RCC 7860 (cell line): ENCODE measurements around the gene SDHB.

ENCODE experiments used
- DNase-seq: peaks from one replicate; pipeline ENCODE4 v3.0.0-alpha.2; 2015; ENCODE audit warnings: low spot score
- FAIRE-seq: peaks from 2 replicates; lab custom pipeline; 2012; peaks lifted over from hg19 to GRCh38; lab: Jason Lieb, UNC

The SDHB gene

DNA sequence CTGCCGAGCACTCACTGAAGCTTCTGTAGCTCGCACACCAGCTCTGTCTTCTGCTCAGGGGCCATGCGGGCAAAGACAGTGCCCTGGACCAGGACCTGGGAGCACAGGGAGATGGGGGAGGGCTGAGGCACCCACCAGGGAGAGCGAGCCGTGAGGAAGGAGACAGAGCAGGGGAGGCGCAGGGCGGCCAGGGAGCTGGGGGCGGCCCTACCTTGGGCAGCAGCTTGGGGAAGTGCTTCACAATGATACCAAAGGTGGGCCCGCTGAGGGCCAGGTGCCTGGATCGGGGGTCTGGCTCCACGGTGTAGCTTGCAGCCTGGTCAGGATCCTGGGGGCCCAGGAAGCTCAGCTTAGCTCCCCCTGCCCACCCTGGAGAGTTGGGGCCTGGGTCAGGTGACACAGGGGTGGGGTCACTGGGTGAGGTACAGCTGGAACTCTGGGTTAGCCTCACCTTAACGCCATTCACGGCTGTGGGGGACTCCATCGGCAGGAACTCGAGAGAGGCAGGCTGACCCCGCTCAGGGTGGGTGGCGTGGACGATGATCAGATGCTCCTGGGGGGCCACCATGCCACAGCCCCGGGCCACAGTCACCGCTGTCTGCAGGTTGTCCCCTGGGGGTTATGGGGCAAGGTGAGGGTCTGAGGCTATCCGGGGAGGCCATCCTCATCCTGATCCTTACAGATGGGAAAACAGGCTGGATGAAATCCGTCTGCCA lies 64.0 kb downstream of the SDHB start:
- no peak for FAIRE-seq
- no peak for DNase-seq

DNA sequence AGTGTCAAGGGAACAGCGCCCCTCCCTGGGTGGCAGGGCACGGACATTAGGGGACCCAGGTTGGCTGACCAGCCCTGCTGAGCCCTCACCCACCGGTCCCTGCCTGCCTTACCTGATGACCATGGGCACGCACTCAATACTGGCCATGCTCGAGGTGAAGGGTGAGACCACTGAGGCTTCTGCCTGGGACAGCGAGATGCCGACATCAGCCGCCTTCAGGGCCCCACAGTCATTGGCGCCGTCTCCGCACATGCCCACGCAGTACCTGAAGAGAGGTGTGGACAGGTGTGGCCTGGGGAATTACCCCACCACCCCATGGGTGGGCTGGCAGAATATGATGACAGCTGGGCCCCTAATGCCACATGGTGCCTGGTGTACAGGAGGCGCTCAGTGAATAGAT lies 65.6 kb downstream of the SDHB start:
- no peak for FAIRE-seq
- no peak for DNase-seq

DNA sequence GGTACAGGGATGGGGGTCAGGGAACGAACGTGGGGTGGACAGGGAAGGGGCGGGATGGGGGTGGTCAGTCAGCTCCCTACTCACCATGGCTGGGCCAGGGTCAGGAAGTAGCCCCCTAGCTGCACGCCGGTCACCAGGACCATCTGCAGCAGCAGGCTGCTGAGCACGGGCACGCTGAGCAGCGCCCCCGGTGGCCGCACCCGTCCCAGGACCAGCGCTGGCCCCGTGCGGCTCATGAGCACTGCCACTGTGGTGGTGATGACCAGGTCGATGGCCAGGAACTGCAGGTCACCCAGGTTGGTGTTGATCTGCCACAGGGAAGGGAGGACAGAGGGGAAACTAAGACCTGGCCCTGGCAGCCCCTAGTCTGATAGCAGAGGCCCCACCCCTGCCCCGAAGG lies 66.9 kb downstream of the SDHB start:
- no peak for DNase-seq
- no peak for FAIRE-seq

DNA sequence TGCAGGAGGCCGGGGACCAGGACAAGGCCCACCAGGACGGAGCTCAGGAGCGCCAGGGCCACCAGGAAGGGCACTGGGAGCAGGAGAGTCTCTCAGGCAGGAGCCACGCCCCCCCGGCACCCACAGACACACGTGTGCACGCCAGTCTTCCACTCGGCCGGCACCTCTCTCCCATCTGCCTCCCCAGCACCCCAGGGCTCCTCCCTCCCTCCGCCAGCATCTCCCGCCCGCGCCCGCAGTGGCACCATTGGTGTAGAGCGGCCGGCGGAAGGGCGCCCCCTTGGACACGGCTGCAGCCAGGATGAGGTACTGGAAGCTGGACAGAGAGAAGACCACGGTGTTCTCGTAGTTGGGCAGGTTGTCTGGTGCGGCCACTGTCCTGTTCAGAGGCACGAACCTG lies 67.3 kb downstream of the SDHB start:
- DNase-seq (no peak), FAIRE-seq (no peak)

DNA sequence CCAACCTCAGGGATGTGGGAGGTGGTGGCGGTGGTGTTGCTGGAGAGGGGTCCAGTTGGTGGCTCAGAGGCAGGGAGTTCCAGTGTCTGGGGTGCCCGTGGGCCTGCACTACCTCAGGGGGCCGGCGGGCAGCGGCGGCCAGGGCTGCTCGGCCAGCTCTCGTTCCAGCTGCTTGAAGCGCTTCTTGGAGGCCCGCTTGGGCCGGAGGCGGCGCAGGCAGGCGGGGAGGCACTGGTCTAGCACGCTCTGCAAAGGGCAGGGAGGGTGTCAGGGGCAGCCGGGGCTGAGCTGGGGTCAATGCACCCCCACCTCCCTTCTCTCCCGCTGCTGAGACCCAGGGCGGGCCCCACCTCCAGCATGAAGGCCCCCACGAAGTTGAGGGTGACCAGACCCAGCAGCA lies 67.7 kb downstream of the SDHB start:
- FAIRE-seq = no peak

DNA sequence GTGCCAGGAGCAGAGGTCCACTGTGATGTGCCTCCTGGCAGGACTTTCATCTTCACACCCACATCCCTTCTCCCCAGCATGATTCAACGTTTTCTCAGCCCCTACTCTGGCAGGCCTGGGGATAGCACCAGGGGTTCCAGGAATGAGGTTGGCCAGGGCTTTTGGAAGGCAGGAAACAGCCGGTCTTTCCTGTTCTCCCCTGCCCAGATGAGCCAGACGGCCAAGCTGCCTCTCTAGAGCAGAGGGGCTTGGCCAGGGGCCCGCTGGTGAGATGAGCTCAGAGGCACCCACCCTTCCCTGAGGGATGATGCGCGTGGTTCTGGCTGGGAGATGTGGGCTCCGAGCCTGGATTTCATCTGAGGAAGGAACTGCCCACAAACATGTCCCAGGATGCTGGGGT lies 69.1 kb downstream of the SDHB start:
- FAIRE-seq = no peak
- peak; percentile 60 for DNase-seq

More for the DNA sequence above, 67.7 kb downstream of the SDHB start:
- no peak for DNase-seq

DNA sequence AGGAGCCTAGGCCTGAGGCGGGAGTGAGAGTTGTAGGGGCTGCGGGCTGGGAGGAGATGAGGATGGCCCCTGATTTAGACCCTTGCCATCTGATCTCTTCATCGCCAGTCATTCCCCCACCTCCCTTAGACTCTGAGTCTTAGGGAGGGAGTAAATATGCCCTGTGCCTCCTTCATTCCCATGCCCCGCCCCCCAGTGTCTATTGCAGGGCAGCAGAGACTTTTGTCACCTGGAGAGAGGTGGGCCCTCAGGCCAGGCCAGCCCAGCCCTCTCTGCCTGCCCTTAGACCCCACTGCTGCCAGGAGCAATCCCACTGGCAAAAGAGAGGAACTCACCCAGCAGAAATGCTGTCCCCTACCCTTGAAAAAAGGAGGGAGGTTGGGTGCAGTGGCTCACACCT lies 70.2 kb downstream of the SDHB start:
- no peak for DNase-seq

DNA sequence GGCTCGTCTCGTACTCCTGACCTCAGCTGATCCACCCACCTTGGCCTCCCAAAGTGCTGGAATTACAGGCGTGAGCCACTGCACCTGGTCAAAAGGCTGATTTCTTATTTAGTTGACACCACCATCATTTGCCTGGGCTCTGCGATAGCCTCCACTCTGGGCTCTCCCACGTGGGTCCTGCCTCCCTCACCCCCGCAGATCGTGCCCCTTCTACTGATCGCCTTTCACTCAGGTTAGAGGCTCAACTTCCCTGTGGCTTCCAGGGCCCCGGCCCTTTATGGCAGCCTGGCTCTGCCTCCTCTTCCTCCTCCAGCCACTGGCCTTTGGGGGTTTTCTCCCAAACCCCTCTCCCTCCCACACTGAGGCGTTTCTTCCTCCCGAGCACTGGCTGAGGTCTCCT lies 70.9 kb downstream of the SDHB start:
- FAIRE-seq = no peak

More for the DNA sequence above, 70.2 kb downstream of the SDHB start:
- FAIRE-seq = no peak

DNA sequence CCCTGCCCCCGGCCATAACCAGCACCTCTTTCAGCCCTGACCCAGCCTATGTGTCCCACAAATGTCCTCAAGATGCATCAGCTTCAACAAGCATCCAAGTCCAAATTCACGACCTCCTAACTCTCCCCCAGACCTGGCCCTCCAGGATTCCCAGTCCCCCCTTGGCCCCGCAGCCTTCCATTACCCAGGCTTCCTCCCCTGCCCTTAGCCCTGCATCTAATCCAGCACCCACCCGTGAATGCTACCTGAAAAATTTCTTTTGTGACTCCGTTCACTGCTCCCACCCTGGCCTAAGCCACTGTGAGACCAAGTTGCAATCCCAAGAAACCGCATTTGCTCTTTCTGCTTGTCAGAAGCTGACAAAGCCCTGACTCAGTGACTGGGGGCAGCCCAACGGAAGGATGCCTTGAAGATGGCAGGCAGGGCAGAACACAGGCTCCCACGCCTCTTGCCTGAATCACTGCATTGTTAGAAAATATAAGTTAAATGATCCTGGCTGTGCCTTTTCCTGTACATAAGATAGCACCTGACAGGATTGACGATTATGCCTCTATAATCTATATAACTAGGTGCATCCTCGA lies 72.5 kb downstream of the SDHB start:
- FAIRE-seq (peak; percentile 93), DNase-seq (peak; percentile 88)

More for the DNA sequence above, 70.9 kb downstream of the SDHB start:
- no peak for DNase-seq

DNA sequence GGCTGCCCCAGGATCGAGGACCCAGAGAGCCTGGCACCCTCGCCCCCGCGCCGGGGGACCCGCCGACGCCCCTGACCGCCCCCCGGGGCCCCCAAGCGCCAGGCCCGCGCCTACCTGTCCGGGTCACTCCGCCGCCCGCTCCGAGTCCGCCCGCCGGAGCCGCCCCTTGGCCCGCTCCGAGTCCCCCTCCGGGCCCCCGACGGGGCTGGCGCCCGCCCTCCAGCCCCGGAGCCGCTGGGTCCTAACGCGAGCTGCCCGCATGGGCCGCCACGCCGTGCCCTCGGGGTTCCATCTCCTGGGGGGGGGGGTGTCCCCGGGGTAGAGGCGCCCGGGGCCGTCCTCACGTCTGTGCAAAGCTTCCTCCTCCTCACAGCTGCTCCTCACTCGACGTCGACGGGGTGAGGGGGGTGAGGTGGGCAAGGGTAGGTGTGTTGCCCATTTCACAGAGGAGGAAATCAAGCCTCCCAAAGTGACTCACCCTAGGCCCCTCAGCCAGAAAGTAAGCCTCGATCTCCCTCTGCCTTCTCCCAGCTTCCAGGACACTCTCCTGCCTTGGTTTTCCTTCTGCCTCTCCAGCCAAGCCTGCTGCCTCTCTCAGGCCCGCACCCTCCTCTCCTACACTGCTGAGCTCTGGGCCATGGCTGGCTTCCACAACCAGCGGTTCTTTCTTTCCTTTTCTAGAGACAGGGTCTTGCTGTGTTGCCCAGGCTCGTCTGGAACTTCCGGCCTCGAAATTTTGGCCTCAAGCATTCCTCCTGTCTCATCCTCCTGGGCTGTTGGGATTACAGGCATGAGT lies 73.2 kb downstream of the SDHB start, which contains the start of gene MFAP2:
TSS of gene MFAP2 (minus strand) at position 148 of the 796 bp plus-strand sequence. CDS start 2,347 bp downstream, outside the sequence.
- no peak for FAIRE-seq
- DNase-seq = no peak

DNA sequence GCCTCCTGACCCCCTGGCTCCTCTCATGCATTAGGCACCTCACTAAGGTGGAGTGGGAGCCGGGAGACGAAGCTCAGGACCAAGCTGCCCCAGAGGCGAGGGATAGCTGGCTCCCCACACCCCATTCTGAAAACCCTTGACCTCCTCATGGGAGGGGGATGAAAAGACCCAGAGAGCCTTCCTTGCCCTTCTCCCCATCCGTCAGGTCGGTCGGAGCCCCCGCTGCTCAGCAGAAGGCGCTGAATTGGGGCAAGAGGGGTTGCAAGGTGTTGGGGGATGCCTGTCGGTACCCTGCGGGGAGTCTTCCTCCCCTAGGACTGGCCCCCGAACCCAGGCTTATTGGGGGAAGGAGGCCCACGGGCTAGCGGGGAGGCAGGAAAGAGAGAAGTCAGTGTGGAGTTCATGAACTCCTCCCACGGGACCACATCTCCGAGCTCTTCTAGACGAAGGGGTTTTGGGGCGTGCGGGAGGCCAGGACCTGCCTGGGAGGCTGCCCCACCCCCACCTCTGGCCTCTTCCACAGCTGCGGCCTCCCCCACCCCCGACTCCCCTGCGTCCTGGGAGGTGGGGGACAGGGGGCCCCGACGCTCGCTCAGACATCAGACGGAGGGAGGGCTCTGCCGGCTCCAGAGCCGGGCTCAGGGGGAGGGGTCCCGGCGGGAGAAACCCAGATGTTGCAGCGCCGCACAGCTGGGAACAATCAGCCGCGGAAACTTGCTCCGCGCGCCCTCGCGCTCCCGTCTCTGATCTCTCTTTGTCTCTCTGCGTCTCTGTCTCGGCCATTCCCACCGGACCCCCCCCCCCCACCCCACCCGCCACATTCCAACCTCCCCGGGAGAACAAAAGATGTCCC lies 74.1 kb downstream of the SDHB start:
- no peak for DNase-seq
- no peak for FAIRE-seq

DNA sequence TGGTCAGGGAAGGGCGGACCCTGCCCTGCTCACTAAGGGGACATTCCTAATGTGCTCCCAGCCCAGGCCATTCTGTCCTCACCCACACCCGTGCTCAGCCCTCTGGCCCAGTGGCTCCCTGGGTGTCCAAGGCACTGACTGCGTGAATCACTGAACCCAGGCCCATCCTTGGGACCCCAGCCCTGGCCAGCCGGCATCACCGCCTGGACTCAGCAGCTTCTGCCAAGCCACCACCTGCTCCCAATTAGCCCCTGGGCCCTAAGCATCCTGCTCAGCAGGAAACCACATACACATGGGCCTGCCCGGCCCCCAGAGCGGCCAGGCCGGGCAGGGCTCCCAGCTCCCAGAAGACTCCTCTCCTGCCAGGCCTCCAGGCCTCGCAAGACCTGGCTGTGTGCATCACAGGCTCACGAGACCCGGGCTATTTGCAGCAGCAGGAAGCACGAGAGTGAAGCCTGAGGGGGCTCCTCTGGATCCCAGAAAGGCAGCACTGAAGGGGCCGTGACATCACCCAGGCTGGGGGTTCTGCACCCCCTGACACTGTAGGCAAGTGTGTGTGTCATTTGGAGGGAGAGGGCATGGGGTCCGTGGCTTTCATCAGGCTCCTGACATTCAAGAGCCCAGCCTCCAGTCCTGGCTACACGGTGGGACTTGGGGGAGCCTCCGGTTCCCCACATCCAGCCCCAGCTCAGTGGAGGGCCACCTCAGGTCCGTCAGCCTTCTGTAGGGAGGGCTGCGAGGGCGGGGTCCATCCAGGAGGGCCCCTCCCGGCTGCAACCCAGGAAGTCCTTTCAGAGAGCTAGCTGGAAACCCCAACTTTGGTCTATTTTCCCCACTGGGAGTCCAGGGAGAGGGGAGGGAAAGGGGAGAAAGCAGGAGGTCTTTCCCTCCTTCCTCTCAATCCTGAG lies 75.0 kb downstream of the SDHB start:
- DNase-seq (no peak), FAIRE-seq (no peak)

DNA sequence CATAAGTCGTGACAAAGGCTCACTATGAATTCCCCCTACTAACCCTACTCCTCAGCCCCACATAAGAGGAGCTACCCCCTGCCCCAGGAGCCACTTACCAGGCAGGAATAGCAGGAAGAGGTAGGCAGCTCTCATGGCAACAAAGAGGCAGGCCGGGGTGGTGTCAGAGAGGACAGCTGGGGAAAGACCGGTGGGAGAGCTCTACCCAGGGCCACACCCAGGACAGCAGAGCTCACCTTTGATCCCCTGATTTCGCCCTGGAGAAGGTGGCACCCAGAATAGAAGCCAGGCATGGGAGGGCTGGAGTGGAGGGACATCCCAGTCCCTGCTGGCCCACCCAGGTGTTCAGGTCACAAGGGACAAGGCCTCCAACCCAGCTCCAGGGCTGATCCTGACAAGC lies 75.7 kb downstream of the SDHB start:
- no peak for FAIRE-seq

DNA sequence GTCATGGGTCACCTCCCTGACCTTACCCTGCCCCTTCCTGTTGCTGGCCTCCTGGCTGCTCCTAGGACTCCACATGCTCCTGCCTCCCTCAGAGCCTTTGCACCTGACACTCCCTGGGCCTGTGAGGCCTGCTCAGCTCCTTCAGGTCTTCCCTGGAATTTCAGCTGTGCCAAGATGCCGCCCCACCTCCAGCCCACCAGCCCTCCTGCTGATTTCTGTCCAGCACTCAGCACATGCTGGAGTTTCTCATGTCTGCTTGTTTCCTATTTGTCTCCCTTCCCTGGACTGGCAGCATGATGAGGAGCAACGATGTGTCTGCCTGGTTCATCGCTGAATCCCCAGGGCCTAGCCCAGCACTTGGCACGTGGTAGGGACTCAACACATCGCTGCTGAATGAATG lies 76.5 kb downstream of the SDHB start:
- DNase-seq (no peak), FAIRE-seq (no peak)

More for the DNA sequence above, 75.7 kb downstream of the SDHB start:
- no peak for DNase-seq

DNA sequence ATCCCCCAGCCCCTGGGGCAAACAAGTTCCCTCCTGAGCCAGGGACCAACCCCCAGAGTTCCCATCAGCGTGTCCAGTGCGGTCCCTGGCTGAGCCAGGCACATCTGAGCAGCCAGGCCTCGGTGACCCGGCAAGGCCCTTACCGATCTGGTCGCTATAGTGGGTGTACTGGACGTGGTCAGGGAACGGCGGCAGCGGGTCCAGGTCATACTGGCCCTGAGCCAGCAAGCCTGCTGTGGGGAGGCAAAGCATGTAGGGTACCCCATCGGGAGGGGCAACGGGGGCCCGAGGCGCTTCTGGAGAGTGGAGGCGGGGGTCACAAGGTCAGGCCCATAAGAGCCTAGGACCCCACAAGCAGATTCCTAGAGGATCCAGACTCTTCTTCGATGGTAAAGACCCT lies 76.9 kb downstream of the SDHB start:
- no peak for FAIRE-seq
- DNase-seq = no peak

DNA sequence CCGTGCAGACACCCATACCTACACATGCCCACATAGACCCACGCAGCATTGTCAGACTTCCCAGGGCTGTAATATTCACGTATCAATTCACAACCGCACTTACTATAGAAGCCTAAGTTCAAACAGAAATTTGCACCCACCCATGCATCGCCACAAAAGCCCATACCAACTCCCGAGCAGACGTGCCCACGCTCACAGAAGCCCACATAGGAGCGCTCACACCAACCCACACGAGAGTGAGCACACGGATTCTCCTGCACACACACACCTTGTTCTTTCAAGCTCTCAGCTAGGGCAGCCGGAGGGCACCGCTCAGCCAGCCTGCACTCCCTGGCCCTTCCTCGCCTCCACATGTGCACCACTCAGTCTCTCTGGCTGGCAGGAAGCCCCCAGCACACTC lies 78.0 kb downstream of the SDHB start:
- DNase-seq = no peak
- no peak for FAIRE-seq

DNA sequence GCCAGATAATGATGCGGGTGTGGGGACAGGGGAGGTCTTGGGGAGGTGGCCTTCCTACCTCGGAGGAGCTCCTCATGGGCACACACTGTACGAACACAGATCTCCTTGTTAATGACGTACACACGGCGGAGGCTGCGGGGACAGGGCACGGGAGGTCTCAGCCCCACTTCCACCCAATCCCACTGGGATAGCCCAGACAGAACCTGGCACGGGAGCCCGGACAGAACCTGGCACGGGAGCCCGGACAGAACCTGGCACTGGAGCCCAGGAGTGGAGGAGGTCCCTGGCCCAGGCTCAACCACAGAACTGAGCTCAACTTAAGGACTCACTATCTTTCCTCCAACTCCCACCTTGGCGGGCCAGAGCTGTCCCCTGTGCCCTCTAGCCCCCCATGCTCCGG lies 78.6 kb downstream of the SDHB start:
- no peak for FAIRE-seq
- no peak for DNase-seq

DNA sequence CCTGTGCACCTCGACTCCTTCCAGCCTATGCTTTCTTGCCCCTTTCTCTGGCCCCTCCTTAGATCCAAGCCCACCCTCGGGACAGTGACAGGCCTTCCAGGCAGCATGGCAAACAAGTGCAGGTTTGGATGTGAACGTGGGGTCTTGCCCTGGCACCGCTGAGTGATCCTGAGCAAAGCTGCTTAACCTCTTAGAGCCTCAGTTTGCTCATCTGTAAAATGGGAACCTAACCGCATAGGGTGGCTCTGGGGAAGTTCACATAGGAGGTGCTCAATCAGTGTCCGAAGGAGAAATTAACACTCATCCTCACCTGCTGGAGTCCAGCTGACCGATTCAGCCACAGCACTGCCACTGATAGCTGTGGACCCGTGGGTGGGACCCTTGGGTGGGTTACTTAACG lies 80.6 kb downstream of the SDHB start:
- DNase-seq (no peak), FAIRE-seq (no peak)

DNA sequence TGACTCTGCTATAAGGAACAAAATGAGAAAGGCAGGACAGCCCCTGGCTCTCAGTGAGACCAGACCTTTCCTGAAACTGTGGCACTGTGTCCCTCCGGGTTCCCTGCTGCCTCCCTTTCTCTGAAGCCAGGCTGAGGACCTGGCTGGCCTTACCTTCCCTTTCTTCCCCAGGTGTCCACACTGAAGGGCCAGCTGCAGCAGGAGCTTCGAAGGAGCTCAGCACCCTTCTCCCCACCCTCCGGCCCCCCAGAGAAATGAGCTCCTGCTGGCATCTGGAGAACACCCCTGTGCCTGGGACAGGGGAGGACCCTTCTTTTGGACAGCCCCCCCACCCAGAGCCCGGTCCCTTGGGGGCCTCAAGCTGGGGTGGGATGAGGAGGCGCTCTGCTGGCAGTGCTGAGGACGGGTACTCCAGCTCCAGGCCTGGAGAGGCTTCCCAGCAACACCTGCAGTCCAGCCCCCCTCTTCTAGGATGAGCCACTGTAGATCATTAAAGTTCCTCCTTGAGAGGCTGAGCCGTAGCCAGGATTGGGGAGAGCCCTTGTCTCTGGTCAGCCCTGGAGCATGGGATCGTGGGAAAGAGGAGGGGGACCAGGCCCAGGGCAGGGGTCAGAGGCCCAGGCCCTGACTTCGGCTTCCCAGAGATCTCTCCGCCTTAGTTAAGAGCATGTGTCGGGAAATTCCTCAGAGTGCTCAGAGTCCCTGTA lies 81.5 kb downstream of the SDHB start:
- DNase-seq (no peak), FAIRE-seq (no peak)
